ENCODE measurements around the gene EIF2S2. TPM values are rescaled to one million over a fixed set of nuclear protein-coding genes. Genes with fewer than 3 reads are reported as not detected.

The EIF2S2 gene
- total and polyA plus RNA-seq, 2 donors (not counting 1 experiment from before 2014, with no cell fraction given): 11.3 to 26.4 TPM

GRCh38 chr20:34088305-34089174 lies 23.5 kb downstream of the EIF2S2 start:
- H3K4me1 Mint-ChIP-seq: peaks cover 10% of the 10 kb centered on the region
- Histone ChIP-seq H4K20me1 (ENCODE audit: control insufficient read depth, insufficient read depth, low read length, poor library complexity, severe bottlenecking) (peaks cover 20% of the 10 kb centered on the region), H3K79me2 (ENCODE audit: control insufficient read depth, insufficient read depth, low read length) (peaks cover 4% of the 10 kb centered on the region), H3K36me3 (replicated peaks in 1 of 2; ENCODE audit: control extremely low read depth in 1 of 2, control insufficient read depth in 1 of 2, extremely low read depth in 1 of 2, insufficient read depth in 2 of 2, low read length in 1 of 2) (peaks cover 19 to 73% of the 10 kb centered on the region in 2 experiments), H3K4me2 (replicated peaks; ENCODE audit: low read depth, low read length, poor library complexity, severe bottlenecking) (no peak overlapping the region), H3K9ac (ENCODE audit: low read length) (no peak overlapping the region), H2AFZ (ENCODE audit: insufficient read depth, low read depth, low read length, poor library complexity, severe bottlenecking) (no peak overlapping the region), H3K4me1 (ENCODE audit: control insufficient read depth in 2 of 2, insufficient read depth in 2 of 2, low read length in 2 of 2) (peaks cover 2 to 3% of the 10 kb centered on the region in 2 donors), H3K27me3 (replicated peaks in 1 of 4; ENCODE audit: control extremely low read depth in 1 of 4, control insufficient read depth in 3 of 4, insufficient read depth in 4 of 4, low read length in 3 of 4) (no peaks in the 10 kb centered on the region), H3K27ac (ENCODE audit: low read length in 2 of 2) (no peak overlapping the region), H3K4me3 (ENCODE audit: control extremely low read depth in 1 of 5, extremely low read depth in 1 of 5, insufficient read depth in 1 of 5, low read depth in 2 of 5, low read length in 4 of 5) (no peak overlapping the region), H3K9me3 (ENCODE audit: control extremely low read depth in 1 of 3, control insufficient read depth in 2 of 3, insufficient read depth in 1 of 3, low read length in 2 of 3) (no peaks in the 10 kb centered on the region)
- no peak overlapping the region for H3K27ac Mint-ChIP-seq
- no peaks in the 10 kb centered on the region for H3K27me3 Mint-ChIP-seq
- no peak for TF ChIP-seq EZH2 (IDR thresholded peaks at IDR 0.05; ENCODE audit: borderline replicate concordance, insufficient read depth, low read depth, low read length, poor library complexity, severe bottlenecking)
- TF ChIP-seq, protein P1, sequence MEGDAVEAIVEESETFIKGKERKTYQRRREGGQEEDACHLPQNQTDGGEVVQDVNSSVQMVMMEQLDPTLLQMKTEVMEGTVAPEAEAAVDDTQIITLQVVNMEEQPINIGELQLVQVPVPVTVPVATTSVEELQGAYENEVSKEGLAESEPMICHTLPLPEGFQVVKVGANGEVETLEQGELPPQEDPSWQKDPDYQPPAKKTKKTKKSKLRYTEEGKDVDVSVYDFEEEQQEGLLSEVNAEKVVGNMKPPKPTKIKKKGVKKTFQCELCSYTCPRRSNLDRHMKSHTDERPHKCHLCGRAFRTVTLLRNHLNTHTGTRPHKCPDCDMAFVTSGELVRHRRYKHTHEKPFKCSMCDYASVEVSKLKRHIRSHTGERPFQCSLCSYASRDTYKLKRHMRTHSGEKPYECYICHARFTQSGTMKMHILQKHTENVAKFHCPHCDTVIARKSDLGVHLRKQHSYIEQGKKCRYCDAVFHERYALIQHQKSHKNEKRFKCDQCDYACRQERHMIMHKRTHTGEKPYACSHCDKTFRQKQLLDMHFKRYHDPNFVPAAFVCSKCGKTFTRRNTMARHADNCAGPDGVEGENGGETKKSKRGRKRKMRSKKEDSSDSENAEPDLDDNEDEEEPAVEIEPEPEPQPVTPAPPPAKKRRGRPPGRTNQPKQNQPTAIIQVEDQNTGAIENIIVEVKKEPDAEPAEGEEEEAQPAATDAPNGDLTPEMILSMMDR (IDR thresholded peaks at IDR 0.05): no peak
- intact Hi-C loops (cut with micrococcal nuclease): no loop called here
- POLR2A ChIA-PET: no interaction called here
- CTCF ChIA-PET: no interaction called here
- WGBS (ENCODE audit: insufficient coverage): 95% methylated on average over 9 of the region's 15 CpGs
- no peak for DNase-seq
- ATAC-seq (ENCODE audit: low read depth): no peak
- H3K4me3 Mint-ChIP-seq: no peak overlapping the region
- H3K9me3 Mint-ChIP-seq (ENCODE audit: insufficient read depth): no peaks in the 10 kb centered on the region

- POLR2A ChIA-PET: interaction anchor here (0.5 kb wide), 1 partner anchor 9 kb away, joined by 4 read pairs; no protein-coding TSS in a partner anchor
Measured at GRCh38 chr20:34085544-34086040, 26.5 kb downstream of the EIF2S2 start.

More at GRCh38 chr20:34085544-34086040, 26.5 kb downstream of the EIF2S2 start:
- WGBS (ENCODE audit: insufficient coverage): 97% methylated on average over 5 of the region's 5 CpGs
- DNase-seq (no peak), ATAC-seq (ENCODE audit: low read depth) (no peak)
- no peak overlapping the region for H3K9ac ChIP-seq (ENCODE audit: low read length)
- H3K36me3 ChIP-seq (replicated peaks in 1 of 2; ENCODE audit: control extremely low read depth in 1 of 2, control insufficient read depth in 1 of 2, extremely low read depth in 1 of 2, insufficient read depth in 2 of 2, low read length in 1 of 2): peaks cover 6 to 74% of the 10 kb centered on the region in 2 experiments
- no peaks in the 10 kb centered on the region for H3K27me3 ChIP-seq (replicated peaks in 1 of 4; ENCODE audit: control extremely low read depth in 1 of 4, control insufficient read depth in 3 of 4, insufficient read depth in 4 of 4, low read length in 3 of 4)
- Mint-ChIP-seq H3K4me3 (no peak overlapping the region), H3K27me3 (no peaks in the 10 kb centered on the region), H3K9me3 (ENCODE audit: insufficient read depth) (no peaks in the 10 kb centered on the region), H3K27ac (peak overlapping the region; percentile 12), H3K4me1 (peaks cover 14% of the 10 kb centered on the region)
- H3K4me3 ChIP-seq (ENCODE audit: control extremely low read depth in 1 of 5, extremely low read depth in 1 of 5, insufficient read depth in 1 of 5, low read depth in 2 of 5, low read length in 4 of 5): no peak overlapping the region
- CTCF ChIA-PET: interaction anchor here (1.0 to 1.2 kb wide), 2 partner anchors 16 to 171 kb away, joined by 3 read pairs; no protein-coding TSS in a partner anchor
- H3K9me3 ChIP-seq (ENCODE audit: control extremely low read depth in 1 of 3, control insufficient read depth in 2 of 3, insufficient read depth in 1 of 3, low read length in 2 of 3): no peaks in the 10 kb centered on the region
- no peak overlapping the region for H2AFZ ChIP-seq (ENCODE audit: insufficient read depth, low read depth, low read length, poor library complexity, severe bottlenecking)
- H4K20me1 ChIP-seq (ENCODE audit: control insufficient read depth, insufficient read depth, low read length, poor library complexity, severe bottlenecking): peaks cover 18% of the 10 kb centered on the region
- H3K4me1 ChIP-seq (ENCODE audit: control insufficient read depth in 2 of 2, insufficient read depth in 2 of 2, low read length in 2 of 2): peaks cover 3 to 5% of the 10 kb centered on the region in 2 donors
- TF ChIP-seq, protein P1 (IDR thresholded peaks at IDR 0.05): no peak
- TF ChIP-seq EZH2 (IDR thresholded peaks at IDR 0.05; ENCODE audit: borderline replicate concordance, insufficient read depth, low read depth, low read length, poor library complexity, severe bottlenecking): no peak
- H3K79me2 ChIP-seq (ENCODE audit: control insufficient read depth, insufficient read depth, low read length): peaks cover 4% of the 10 kb centered on the region
- no peak overlapping the region for H3K27ac ChIP-seq (ENCODE audit: low read length in 2 of 2)
- H3K4me2 ChIP-seq (replicated peaks; ENCODE audit: low read depth, low read length, poor library complexity, severe bottlenecking): no peak overlapping the region
- intact Hi-C loops (cut with micrococcal nuclease): no loop called here
